Right lobe of liver (tissue), 6 donors: Measurements from ENCODE around the gene MAGIX. TPM values are rescaled to one million over a fixed set of nuclear protein-coding genes. Genes with fewer than 3 reads are reported as not detected.

Experiments used
- ATAC-seq, 4 donors: fragments of 200-7000 bp; cut with Tn5 transposase; one replicate each; pipeline ENCODE4 v1.9.1; 2020; ENCODE audit warnings: mild to moderate bottlenecking in 4 of 4, moderate library complexity in 4 of 4
- DNase-seq, 3 donors: peaks; one replicate each; pipeline ENCODE4 v3.0.0-alpha.2; 2020
- H3K27ac ChIP-seq, 3 donors: fragments of 200-600 bp; one replicate each; pipeline ENCODE4 v1.8.0; 2022
- H3K27me3 ChIP-seq, 2 donors: fragments of 200-600 bp; one replicate each; pipeline ENCODE4 v1.8.0; 2022
- H3K36me3 ChIP-seq, 4 donors: fragments of 200-600 bp; sonication (generic) in 1 of 4; one replicate each; pipeline versions ENCODE4 v1.5.1 to v1.8.0; 2017 to 2022; ENCODE audit warnings: control low read depth in 1 of 4
- H3K4me1 ChIP-seq, 4 donors: fragments of 200-600 bp; sonication (generic) in 1 of 4; one replicate each; pipeline versions ENCODE4 v1.5.1 to v1.8.0; 2017 to 2022; ENCODE audit warnings: control low read depth in 1 of 4
- H3K4me3 ChIP-seq, 3 donors: fragments of 200-600 bp; one replicate each; pipeline ENCODE4 v1.8.0; 2022
- H3K9me3 ChIP-seq, 4 donors: fragments of 200-600 bp; sonication (generic) in 1 of 4; one replicate each; pipeline versions ENCODE4 v1.5.1 to v1.8.0; 2017 to 2022; ENCODE audit warnings: control low read depth in 1 of 4
- CTCF ChIP-seq, 4 donors: fragments of 200-600 bp in 3 of 4; fragments of 450-650 bp in 1 of 4; IDR thresholded peaks; one replicate each; pipeline versions ENCODE4 v1.5.1 to v1.8.0; 2016 to 2022; ENCODE audit warnings: antibody characterized with exemption in 4 of 4, mild to moderate bottlenecking in 2 of 4
- POLR2A ChIP-seq: fragments of 450-650 bp; IDR thresholded peaks from one replicate; pipeline ENCODE4 v1.6.1; 2017; ENCODE audit warnings: antibody characterized with exemption, mild to moderate bottlenecking
- WGBS: methylation state at CpG from one replicate; pipeline ENCODE4 v1.1.6; 2018; ENCODE audit warnings: low coverage, low lambda C conversion rate; ENCODE audit not compliant: insufficient coverage; ENCODE audit errors: missing lambda C conversion rate; 5-methylcytosine and 5-hydroxymethylcytosine counted together
- intact Hi-C, 2 donors: fragments of 100-400 bp; cut with DNase I; formaldehyde crosslinking; loops; one replicate each; pipeline versions ENCODE4 v1.11.2 to v1.14.1; 2022
- total RNA-seq, 6 experiments: library from RNA; depleted of rRNA in 2 of 6; stranded (reverse); fragments of >200 nt in 2 of 6; fragmentation: NEBNext Ultra II Directional in 3 of 6; extraction: Animal tissue kit (Norgen Biotek cat#: 25700) in 3 of 6; gene quantifications; one replicate each; pipeline versions ENCODE4 v1.1.0 to v1.2.4, GENCODE V29; 2016 to 2023
- donor health status: DM: no; HTN: yes; CAD: no.
- donor health status: DM: no; HTN: no; CAD: no.
- donor health status: DM: no; HTN: no; CAD: no.
- donor health status: DM: no; HTN: yes; CAD: no.
- donor health status: DM: no; HTN: yes; CAD: no.

MAGIX gene
- total RNA-seq, 6 experiments from 2014 or later, result 8.8 to 24.0 (median 18.4) TPM

- 51% methylated on average over 16 of the region's 46 CpGs for WGBS
- intact Hi-C loops, result no loop called here
- DNase-seq (peak in 2 of 3 donors; percentile 66 to 75), ATAC-seq (peak; percentile 30 to 51 (median 36))
- Histone ChIP-seq H3K27me3 (no peaks in the 10 kb centered on the region), H3K4me1 (no peaks in the 10 kb centered on the region), H3K36me3 (peaks cover 0 to 4% (median 0%) of the 10 kb centered on the region in 4 donors), H3K27ac (peak overlapping the region in 1 of 3 donors; percentile 28), H3K4me3 (peak overlapping the region in 1 of 3 donors; percentile 48), H3K9me3 (no peaks in the 10 kb centered on the region)
- TF ChIP-seq CTCF (IDR thresholded peaks at IDR 0.05) (no peak), POLR2A (no peak)
Measured at GRCh38 chrX:49184294-49185281, 22.0 kb downstream of the MAGIX start.

DNA sequence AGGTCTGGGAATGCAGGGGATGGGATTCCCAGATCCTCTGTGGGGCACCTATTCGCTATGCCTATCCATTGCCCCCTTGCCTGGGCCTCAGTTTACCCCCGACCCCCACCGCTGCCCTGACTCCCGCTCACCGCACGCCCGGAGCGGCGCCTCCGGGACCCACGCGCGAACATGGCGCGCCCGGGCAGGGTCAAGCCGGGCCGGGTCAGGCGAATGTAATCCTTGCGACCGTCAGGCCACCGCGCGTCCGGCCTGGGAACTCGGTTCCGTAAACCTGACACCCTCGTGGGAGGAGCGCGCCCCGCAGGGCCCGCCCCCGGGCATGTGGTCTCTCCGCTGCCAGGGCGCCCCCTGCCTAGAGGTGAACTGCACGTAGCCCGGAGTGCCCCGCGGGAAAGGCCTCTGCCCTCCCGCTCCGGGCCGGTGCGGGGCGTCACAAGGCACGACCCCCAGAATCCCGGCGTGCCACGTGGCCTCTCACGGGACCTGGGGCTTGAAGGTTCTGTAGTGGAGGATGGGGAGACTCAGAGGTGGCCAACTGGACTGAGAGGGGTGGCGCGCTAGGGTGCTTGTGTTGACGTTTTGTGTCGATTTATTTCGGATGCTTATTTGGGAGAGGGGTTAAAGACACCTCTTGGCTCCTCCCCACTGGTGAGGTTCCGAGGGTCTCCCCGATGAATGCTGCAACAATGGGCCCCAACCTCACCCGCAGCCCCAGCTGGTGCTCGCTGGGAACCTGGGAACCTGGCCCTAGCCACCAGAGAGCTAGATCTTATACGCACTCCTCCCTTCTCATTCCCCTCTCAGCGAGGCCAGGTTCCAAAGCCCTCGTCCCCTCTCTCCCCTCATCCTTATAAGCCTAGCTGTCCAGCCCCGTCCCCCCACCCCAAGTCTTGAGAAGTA is 23.8 kb downstream of the MAGIX start, which contains the start of gene PRICKLE3:
Gene PRICKLE3, minus strand, starts transcription at position 249 of the 903 bp plus-strand sequence. Its CDS starts 76 bp downstream, at position 173.
- 47% methylated on average over 13 of the region's 62 CpGs for WGBS

GRCh38 chrX:49187028-49187394 is 24.5 kb downstream of the MAGIX start:
- intact Hi-C loops, result no loop called here
- Histone ChIP-seq H3K4me3 (no peak overlapping the region), H3K9me3 (no peaks in the 10 kb centered on the region), H3K36me3 (peaks cover 0 to 4% (median 0%) of the 10 kb centered on the region in 4 donors), H3K4me1 (no peaks in the 10 kb centered on the region), H3K27ac (peak overlapping the region in 1 of 3 donors; percentile 63), H3K27me3 (no peaks in the 10 kb centered on the region)
- ATAC-seq (no peak), DNase-seq (no peak)
- WGBS, result 95% methylated on average over 3 of the region's 15 CpGs
- TF ChIP-seq CTCF (IDR thresholded peaks at IDR 0.05) (no peak), POLR2A (no peak)

More for the DNA sequence above, 23.8 kb downstream of the MAGIX start, which contains the start of gene PRICKLE3:
- TF ChIP-seq POLR2A (peak; percentile 68), CTCF (IDR thresholded peaks at IDR 0.05) (peak; percentile 14 to 51 (median 36))
- intact Hi-C loops, result no loop called here
- Histone ChIP-seq H3K9me3 (no peaks in the 10 kb centered on the region), H3K27me3 (no peaks in the 10 kb centered on the region), H3K27ac (peak within 1 kb of the TSS; percentile 40 to 63 (median 50)), H3K36me3 (peaks cover 0 to 4% (median 0%) of the 10 kb centered on the region in 4 donors), H3K4me1 (no peaks in the 10 kb centered on the region), H3K4me3 (peak within 1 kb of the TSS; percentile 28 to 57 (median 48))
- peak; percentile 69 to 75 (median 72) for ATAC-seq
- DNase-seq, result peak; percentile 88 to 91 (median 91)

GRCh38 chrX:49187526-49187925 is 25.0 kb downstream of the MAGIX start:
- WGBS, result 81% methylated on average over 6 of the region's 10 CpGs
- H3K9me3 ChIP-seq, result no peaks in the 10 kb centered on the region
- H3K27me3 ChIP-seq, result no peaks in the 10 kb centered on the region
- no peak overlapping the region for H3K27ac ChIP-seq
- TF ChIP-seq CTCF (IDR thresholded peaks at IDR 0.05), result no peak
- TF ChIP-seq POLR2A, result no peak
- H3K4me1 ChIP-seq, result no peaks in the 10 kb centered on the region
- ATAC-seq, result no peak
- intact Hi-C loops, result no loop called here
- no peak overlapping the region for H3K4me3 ChIP-seq
- DNase-seq, result no peak
- peaks cover 0 to 4% (median 0%) of the 10 kb centered on the region in 4 donors for H3K36me3 ChIP-seq
